T1000 (cell line): ENCODE data around the gene OPA1.

Experiments
- DNase-seq: peaks from one replicate; lab custom pipeline; 2025; ENCODE audit warnings: mixed read lengths; lab: John Stamatoyannopoulos, UW

Gene OPA1

GRCh38 chr3:193648542-193649076 lies 55.6 kb downstream of the OPA1 start:
- DNase-seq = no peak

GRCh38 chr3:193650585-193650984 lies 57.6 kb downstream of the OPA1 start:
- no peak for DNase-seq

- DNase-seq = no peak
Measured at GRCh38 chr3:193655831-193656433, 62.9 kb downstream of the OPA1 start.

GRCh38 chr3:193656445-193656844 lies 63.4 kb downstream of the OPA1 start:
- DNase-seq = no peak

- DNase-seq = no peak
Measured at GRCh38 chr3:193656878-193657282, 63.9 kb downstream of the OPA1 start.

GRCh38 chr3:193660171-193660570 lies 67.2 kb downstream of the OPA1 start:
- DNase-seq = no peak

GRCh38 chr3:193660698-193661411 lies 67.8 kb downstream of the OPA1 start:
- no peak for DNase-seq

GRCh38 chr3:193662757-193663322 lies 69.8 kb downstream of the OPA1 start:
- no peak for DNase-seq

- DNase-seq = no peak
Measured at GRCh38 chr3:193665370-193665989, 72.5 kb downstream of the OPA1 start.

GRCh38 chr3:193673845-193674244 lies 80.8 kb downstream of the OPA1 start:
- DNase-seq = no peak

- DNase-seq = no peak
Measured at GRCh38 chr3:193674714-193675113, 81.7 kb downstream of the OPA1 start.

GRCh38 chr3:193677734-193678133 lies 84.7 kb downstream of the OPA1 start:
- DNase-seq = no peak

GRCh38 chr3:193680220-193680619 lies 87.2 kb downstream of the OPA1 start:
- no peak for DNase-seq

GRCh38 chr3:193681631-193682030 lies 88.6 kb downstream of the OPA1 start:
- no peak for DNase-seq

GRCh38 chr3:193686665-193687483 lies 93.9 kb downstream of the OPA1 start:
- no peak for DNase-seq

- no peak for DNase-seq
Measured at GRCh38 chr3:193688834-193689714, 96.1 kb downstream of the OPA1 start.

- no peak for DNase-seq
Measured at GRCh38 chr3:193693774-193694173, 100.8 kb downstream of the OPA1 start.

- no peak for DNase-seq
Measured at GRCh38 chr3:193701953-193702635, 109.1 kb downstream of the OPA1 start.

GRCh38 chr3:193702967-193703366 lies 110.0 kb downstream of the OPA1 start:
- DNase-seq = no peak

- no peak for DNase-seq
Measured at GRCh38 chr3:193704431-193704830, 111.4 kb downstream of the OPA1 start.
